ENCODE results near the gene G6PC1. TPM values are rescaled to one million over a fixed set of nuclear protein-coding genes. Genes with fewer than 3 reads are reported as not detected.

Gene G6PC1
- total and polyA plus RNA-seq, 2 of the 13 experiments (the other 11 are each of a cell fraction or from before 2014, with no cell fraction given): 1.7 to 37.9 TPM

- TF ChIP-seq, protein P1, sequence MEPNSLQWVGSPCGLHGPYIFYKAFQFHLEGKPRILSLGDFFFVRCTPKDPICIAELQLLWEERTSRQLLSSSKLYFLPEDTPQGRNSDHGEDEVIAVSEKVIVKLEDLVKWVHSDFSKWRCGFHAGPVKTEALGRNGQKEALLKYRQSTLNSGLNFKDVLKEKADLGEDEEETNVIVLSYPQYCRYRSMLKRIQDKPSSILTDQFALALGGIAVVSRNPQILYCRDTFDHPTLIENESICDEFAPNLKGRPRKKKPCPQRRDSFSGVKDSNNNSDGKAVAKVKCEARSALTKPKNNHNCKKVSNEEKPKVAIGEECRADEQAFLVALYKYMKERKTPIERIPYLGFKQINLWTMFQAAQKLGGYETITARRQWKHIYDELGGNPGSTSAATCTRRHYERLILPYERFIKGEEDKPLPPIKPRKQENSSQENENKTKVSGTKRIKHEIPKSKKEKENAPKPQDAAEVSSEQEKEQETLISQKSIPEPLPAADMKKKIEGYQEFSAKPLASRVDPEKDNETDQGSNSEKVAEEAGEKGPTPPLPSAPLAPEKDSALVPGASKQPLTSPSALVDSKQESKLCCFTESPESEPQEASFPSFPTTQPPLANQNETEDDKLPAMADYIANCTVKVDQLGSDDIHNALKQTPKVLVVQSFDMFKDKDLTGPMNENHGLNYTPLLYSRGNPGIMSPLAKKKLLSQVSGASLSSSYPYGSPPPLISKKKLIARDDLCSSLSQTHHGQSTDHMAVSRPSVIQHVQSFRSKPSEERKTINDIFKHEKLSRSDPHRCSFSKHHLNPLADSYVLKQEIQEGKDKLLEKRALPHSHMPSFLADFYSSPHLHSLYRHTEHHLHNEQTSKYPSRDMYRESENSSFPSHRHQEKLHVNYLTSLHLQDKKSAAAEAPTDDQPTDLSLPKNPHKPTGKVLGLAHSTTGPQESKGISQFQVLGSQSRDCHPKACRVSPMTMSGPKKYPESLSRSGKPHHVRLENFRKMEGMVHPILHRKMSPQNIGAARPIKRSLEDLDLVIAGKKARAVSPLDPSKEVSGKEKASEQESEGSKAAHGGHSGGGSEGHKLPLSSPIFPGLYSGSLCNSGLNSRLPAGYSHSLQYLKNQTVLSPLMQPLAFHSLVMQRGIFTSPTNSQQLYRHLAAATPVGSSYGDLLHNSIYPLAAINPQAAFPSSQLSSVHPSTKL (CRISPR knock-in tag; IDR thresholded peaks at IDR 0.05): no peak
- TF ChIP-seq ZNF282 (IDR thresholded peaks at IDR 0.05; ENCODE audit: partially characterized antibody) (no peak), ZNF549 (CRISPR knock-in tag; IDR thresholded peaks at IDR 0.05) (no peak), ZNF407 (CRISPR knock-in tag; IDR thresholded peaks at IDR 0.05; ENCODE audit: not compliant biosample characterization) (no peak), HDAC2 (CRISPR knock-in tag; IDR thresholded peaks at IDR 0.05) (peak; percentile 61; the same call in 1 of the 2 replicates), MED13 (CRISPR knock-in tag; IDR thresholded peaks at IDR 0.05) (no peak), MEIS1 (CRISPR knock-in tag; IDR thresholded peaks at IDR 0.05; ENCODE audit: borderline replicate concordance) (peak; percentile 45; the same call in 1 of the 2 replicates), ZNF350 (CRISPR knock-in tag; IDR thresholded peaks at IDR 0.05; ENCODE audit: borderline replicate concordance, low read depth) (peak; percentile 66), ZNF674 (CRISPR knock-in tag; IDR thresholded peaks at IDR 0.05; ENCODE audit: low read depth) (no peak), ZNF678 (CRISPR knock-in tag; IDR thresholded peaks at IDR 0.05) (no peak), ZNF121 (CRISPR knock-in tag; IDR thresholded peaks at IDR 0.05) (peak; percentile 12; the same call in 1 of the 2 replicates), ARID2 (CRISPR knock-in tag; IDR thresholded peaks at IDR 0.05; ENCODE audit: borderline replicate concordance) (no peak), NRL (CRISPR knock-in tag; IDR thresholded peaks at IDR 0.05; ENCODE audit: borderline replicate concordance) (no peak), PHF5A (CRISPR knock-in tag; IDR thresholded peaks at IDR 0.05; ENCODE audit: low read depth, unreplicated experiment) (no peak)
- TF ChIP-seq, protein P2, sequence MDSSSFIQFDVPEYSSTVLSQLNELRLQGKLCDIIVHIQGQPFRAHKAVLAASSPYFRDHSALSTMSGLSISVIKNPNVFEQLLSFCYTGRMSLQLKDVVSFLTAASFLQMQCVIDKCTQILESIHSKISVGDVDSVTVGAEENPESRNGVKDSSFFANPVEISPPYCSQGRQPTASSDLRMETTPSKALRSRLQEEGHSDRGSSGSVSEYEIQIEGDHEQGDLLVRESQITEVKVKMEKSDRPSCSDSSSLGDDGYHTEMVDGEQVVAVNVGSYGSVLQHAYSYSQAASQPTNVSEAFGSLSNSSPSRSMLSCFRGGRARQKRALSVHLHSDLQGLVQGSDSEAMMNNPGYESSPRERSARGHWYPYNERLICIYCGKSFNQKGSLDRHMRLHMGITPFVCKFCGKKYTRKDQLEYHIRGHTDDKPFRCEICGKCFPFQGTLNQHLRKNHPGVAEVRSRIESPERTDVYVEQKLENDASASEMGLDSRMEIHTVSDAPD (CRISPR knock-in tag; IDR thresholded peaks at IDR 0.05): no peak
Observed at GRCh38 chr17:42853968-42854790, 46.4 kb upstream of the G6PC1 start (continued).

Data from HepG2 (cell line).